ENCODE results near the gene SLC6A18. TPM values are rescaled to one million over a fixed set of nuclear protein-coding genes. Genes with fewer than 3 reads are reported as not detected.
A peak's percentile ranks its signal among the peaks of the same experiment; 100 is the strongest.

SLC6A18 gene
- total RNA-seq, 1 donor from 2014 or later, result not detected

DNA sequence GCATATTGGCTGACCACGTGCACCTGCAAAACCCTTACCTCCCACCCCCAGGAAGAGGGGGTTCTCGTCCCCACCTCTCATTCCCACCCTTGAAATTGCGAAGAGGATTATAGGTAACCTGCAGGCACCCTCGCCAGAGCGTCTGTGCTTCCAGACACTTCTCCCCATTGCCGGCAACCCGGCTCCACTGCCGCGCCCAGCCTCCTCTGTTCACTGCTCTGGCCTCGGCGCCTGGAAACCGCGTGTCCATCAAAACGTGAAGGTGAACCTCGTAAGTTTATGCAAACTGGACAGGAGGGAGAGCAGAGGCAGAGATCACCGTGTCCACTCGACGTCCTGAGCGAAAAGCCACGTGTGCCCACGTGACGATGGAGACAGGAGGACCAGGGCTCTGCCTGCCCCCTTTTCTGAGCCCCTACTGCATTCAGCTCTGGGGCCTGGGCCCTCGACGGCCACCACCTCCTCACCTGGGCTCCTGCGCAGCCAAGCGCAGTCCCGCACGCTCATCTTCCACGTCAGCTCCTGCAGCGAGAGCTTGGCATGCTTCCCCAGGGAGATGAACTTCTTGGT is 67.8 kb downstream of the SLC6A18 start:
- H3K4me3 Mint-ChIP-seq (ENCODE audit: unreplicated experiment), result no peak overlapping the region
- no peak for DNase-seq (ENCODE audit: low read depth)

DNA sequence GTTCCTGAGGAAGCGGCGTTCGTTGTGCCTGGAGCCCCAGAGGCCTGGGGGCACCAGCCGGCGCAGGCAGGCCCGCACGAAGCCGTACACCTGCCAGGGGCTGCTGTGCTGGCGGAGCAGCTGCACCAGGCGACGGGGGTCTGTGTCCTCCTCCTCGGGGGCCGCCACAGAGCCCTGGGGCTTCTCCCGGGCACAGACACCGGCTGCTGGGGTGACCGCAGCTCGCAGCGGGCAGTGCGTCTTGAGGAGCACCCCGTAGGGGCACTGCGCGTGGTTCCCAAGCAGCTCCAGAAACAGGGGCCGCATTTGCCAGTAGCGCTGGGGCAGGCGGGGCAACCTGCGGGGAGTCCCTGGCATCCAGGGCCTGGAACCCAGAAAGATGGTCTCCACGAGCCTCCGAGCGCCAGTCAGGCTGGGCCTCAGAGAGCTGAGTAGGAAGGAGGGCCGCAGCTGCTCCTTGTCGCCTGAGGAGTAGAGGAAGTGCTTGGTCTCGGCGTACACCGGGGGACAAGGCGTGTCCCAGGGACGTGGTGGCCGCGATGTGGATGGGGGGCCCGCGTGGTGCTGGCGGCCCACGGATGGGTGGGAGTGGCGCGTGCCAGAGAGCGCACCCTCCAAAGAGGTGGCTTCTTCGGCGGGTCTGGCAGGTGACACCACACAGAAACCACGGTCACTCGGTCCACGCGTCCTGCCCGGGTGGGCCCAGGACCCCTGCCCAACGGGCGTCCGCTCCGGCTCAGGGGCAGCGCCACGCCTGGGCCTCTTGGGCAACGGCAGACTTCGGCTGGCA is 68.4 kb downstream of the SLC6A18 start:
- Histone ChIP-seq H3K9me3 (ENCODE audit: insufficient read depth, low read depth, low read length) (no peaks in the 10 kb centered on the region), H3K27ac (ENCODE audit: low read depth, low read length) (no peak overlapping the region), H3K4me3 (ENCODE audit: insufficient read depth, low read depth, low read length) (no peak overlapping the region), H3K4me1 (ENCODE audit: insufficient read depth, low read length) (no peaks in the 10 kb centered on the region), H3K4me2 (ENCODE audit: low read length) (no peak overlapping the region), H3K27me3 (ENCODE audit: insufficient read depth, low read length) (peaks cover 9% of the 10 kb centered on the region), H3K9ac (ENCODE audit: low read length) (no peak overlapping the region), H4K20me1 (ENCODE audit: insufficient read depth, low read length) (no peaks in the 10 kb centered on the region), H3K79me2 (ENCODE audit: insufficient read depth, low read length) (no peaks in the 10 kb centered on the region), H3K36me3 (ENCODE audit: insufficient read depth, low read length) (no peaks in the 10 kb centered on the region), H2AFZ (ENCODE audit: low read depth, low read length) (no peak overlapping the region)
- peaks cover 4% of the 10 kb centered on the region for H3K36me3 Mint-ChIP-seq (ENCODE audit: low read depth, unreplicated experiment)
- no peak for DNase-seq (ENCODE audit: low read depth)
- no peaks in the 10 kb centered on the region for H3K4me1 Mint-ChIP-seq (ENCODE audit: low read depth, unreplicated experiment)
- no peak for FAIRE-seq
- peak overlapping the region; percentile 60 for H3K4me3 Mint-ChIP-seq (ENCODE audit: unreplicated experiment)
- peak overlapping the region; percentile 80 for H3K27ac Mint-ChIP-seq (ENCODE audit: unreplicated experiment)
- TF ChIP-seq EZH2 (IDR thresholded peaks at IDR 0.05; ENCODE audit: insufficient read depth, low read length), result no peak
- TF ChIP-seq, protein P1, sequence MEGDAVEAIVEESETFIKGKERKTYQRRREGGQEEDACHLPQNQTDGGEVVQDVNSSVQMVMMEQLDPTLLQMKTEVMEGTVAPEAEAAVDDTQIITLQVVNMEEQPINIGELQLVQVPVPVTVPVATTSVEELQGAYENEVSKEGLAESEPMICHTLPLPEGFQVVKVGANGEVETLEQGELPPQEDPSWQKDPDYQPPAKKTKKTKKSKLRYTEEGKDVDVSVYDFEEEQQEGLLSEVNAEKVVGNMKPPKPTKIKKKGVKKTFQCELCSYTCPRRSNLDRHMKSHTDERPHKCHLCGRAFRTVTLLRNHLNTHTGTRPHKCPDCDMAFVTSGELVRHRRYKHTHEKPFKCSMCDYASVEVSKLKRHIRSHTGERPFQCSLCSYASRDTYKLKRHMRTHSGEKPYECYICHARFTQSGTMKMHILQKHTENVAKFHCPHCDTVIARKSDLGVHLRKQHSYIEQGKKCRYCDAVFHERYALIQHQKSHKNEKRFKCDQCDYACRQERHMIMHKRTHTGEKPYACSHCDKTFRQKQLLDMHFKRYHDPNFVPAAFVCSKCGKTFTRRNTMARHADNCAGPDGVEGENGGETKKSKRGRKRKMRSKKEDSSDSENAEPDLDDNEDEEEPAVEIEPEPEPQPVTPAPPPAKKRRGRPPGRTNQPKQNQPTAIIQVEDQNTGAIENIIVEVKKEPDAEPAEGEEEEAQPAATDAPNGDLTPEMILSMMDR (IDR thresholded peaks at IDR 0.05; ENCODE audit: insufficient read depth, low read depth, low read length), result no peak
- peaks cover 37% of the 10 kb centered on the region for H3K27me3 Mint-ChIP-seq (ENCODE audit: low read depth, unreplicated experiment)
- H3K9me3 Mint-ChIP-seq (ENCODE audit: unreplicated experiment), result no peaks in the 10 kb centered on the region

More for the DNA sequence above, 67.8 kb downstream of the SLC6A18 start:
- no peak overlapping the region for H2AFZ ChIP-seq (ENCODE audit: low read depth, low read length)
- H3K79me2 ChIP-seq (ENCODE audit: insufficient read depth, low read length), result no peaks in the 10 kb centered on the region
- no peaks in the 10 kb centered on the region for H4K20me1 ChIP-seq (ENCODE audit: insufficient read depth, low read length)
- no peak for FAIRE-seq
- peaks cover 2% of the 10 kb centered on the region for H3K9me3 Mint-ChIP-seq (ENCODE audit: unreplicated experiment)
- H3K9me3 ChIP-seq (ENCODE audit: insufficient read depth, low read depth, low read length), result no peaks in the 10 kb centered on the region
- H3K27me3 Mint-ChIP-seq (ENCODE audit: low read depth, unreplicated experiment), result peaks cover 34% of the 10 kb centered on the region
- peaks cover 9% of the 10 kb centered on the region for H3K27me3 ChIP-seq (ENCODE audit: insufficient read depth, low read length)
- no peak overlapping the region for H3K9ac ChIP-seq (ENCODE audit: low read length)
- TF ChIP-seq, protein P1 (IDR thresholded peaks at IDR 0.05; ENCODE audit: insufficient read depth, low read depth, low read length), result no peak
- TF ChIP-seq EZH2 (IDR thresholded peaks at IDR 0.05; ENCODE audit: insufficient read depth, low read length), result no peak
- no peak overlapping the region for H3K4me3 ChIP-seq (ENCODE audit: insufficient read depth, low read depth, low read length)
- no peaks in the 10 kb centered on the region for H3K4me1 ChIP-seq (ENCODE audit: insufficient read depth, low read length)
- H3K36me3 ChIP-seq (ENCODE audit: insufficient read depth, low read length), result no peaks in the 10 kb centered on the region
- H3K36me3 Mint-ChIP-seq (ENCODE audit: low read depth, unreplicated experiment), result peaks cover 4% of the 10 kb centered on the region
- no peaks in the 10 kb centered on the region for H3K4me1 Mint-ChIP-seq (ENCODE audit: low read depth, unreplicated experiment)
- H3K4me2 ChIP-seq (ENCODE audit: low read length), result no peak overlapping the region
- H3K27ac ChIP-seq (ENCODE audit: low read depth, low read length), result no peak overlapping the region
- no peak overlapping the region for H3K27ac Mint-ChIP-seq (ENCODE audit: unreplicated experiment)
